Activated CD4-positive, alpha-beta T cell treated with anti-CD3 and anti-CD28 coated beads, Interleukin-2, Interleukin-4, amounts not matched to agents 100 ng/mL and 50 ng/mL, durations not matched to agents 16 hours and 8 hours (primary cell): ENCODE measurements around the gene SYDE2.
"Not testable (repeated sequence)": the region's sequence is repeated elsewhere in the genome, so short reads cannot be mapped to it uniquely, and the experiment has no call there.

ENCODE experiments used
- DNase-seq: peaks from one replicate; pipeline ENCODE4 v3.0.0-alpha.2; 2020; ENCODE audit warnings: low spot score

Gene SYDE2

DNA sequence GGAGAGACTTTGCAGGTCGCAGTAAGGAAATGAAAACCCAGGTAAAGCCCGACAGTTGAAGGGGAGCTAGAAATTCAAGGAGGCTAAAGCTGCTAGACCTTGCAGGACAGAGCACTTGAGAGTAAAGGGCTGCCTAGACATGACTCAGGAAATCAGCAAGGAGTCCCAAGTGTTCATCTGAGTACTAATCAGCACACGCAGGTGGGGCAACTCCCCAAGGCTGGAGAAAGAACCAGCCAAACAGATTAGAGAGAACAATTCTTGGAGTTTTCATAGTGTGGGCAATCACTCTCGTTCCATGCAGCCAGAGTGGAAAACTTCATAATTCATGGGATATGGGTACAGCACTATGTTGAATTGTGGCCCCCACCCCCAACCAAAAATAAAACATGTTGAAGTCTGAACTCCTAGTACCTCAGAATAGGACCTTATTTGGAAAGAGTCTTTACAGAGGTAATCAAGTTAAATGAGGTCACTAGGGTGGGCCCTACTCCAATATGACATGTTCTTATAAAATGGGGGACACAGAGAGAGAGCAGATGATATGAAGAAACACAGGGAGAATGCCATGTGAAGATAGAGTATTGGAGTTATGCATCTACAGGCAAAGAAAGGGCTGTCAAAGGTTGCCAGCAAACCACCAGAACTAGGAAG lies 28.0 kb downstream of the SYDE2 start:
- DNase-seq: no peak

DNA sequence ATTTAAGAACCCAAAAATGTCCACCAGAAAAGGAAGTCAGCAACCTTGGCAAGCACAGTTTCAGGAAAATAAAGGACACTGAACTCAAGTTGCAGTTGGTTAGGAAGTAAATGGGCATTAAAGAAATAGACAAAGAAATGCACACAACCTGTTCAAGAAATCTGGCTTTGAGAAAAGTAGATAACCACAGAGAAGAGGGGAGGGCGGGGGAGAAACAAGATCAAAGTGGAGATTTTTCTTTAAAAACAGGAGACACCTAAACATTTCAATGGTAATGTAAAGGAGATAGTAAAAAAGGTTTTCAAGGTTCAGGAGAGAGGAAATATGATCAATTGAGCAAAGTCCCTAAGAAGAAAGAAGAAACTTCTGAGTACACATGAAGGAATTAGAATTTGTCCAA lies 29.1 kb downstream of the SYDE2 start:
- no peak for DNase-seq

DNA sequence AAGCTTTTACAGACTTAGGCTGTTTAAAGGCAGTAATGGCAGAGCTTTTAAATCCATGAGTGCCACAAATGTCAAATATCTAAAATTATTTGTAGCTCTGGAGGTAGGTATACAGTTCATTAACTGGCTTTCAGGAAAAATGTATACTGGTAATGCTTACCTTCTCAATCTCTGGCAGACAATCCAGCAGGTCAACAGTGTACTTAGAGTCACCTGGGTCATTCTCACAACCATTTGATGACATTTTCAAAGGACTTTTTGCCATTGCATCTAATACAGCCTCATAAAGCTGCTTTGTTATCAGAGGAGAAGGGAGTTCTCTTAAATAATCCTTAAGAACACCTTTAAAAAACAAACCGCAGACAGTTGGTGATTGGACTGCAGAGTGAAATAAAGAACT lies 31.9 kb downstream of the SYDE2 start:
- DNase-seq: no peak

DNA sequence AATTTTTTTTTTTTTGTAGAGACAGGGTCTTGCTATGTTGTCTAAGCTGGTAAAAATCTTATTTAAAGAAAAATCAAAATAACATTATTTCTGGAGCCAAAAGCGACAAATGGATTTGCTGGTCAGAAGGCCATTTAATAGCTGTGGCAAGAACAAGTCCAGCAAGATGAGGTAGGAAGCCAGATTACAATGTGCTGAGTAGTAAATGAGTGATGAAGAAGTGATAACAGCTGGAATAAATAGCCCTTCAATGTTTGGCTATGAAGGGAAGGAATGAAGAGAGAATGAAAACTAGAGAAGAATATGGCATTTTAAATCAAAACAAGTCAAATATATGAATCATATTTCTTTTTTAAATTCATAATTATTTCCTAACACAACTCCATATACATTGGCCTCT lies 34.5 kb downstream of the SYDE2 start:
- no peak for DNase-seq

DNA sequence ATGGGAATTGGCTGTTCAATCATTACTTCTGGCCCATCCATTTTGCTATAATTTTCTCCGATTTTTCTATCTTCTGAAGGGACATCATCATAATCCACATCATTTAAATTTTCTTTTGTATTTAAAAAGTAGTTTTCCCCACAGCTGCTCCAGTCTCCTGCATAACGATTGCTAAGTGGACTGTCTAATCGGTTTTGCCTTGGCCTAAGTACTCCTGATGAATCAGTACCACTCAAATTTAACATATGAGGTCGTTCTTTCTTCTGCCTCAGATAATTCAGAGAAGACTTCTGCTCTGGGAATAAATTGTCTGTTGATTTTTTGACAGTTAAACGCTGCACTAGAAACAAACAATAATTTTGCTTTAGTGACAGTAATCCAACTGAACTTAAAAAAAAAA lies 41.9 kb downstream of the SYDE2 start:
- no peak for DNase-seq

DNA sequence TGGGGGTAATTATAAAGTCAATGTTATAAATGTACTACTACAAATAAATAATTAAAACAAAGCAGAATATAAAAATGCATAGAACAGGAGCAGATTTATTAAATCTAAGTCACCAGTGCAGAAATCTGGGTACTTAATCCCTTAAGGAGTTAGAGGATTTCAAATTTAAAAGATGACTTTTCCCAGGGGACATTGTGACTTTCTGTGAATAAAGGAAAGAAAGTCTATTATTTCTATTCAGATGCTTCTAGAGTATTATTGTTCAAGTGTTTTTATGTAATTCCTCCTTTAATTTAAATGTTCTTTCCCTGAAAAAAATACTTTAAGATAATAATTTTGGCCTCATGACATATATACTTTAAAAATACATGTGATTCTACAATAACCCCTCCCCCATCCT lies 43.4 kb downstream of the SYDE2 start:
- no peak for DNase-seq

DNA sequence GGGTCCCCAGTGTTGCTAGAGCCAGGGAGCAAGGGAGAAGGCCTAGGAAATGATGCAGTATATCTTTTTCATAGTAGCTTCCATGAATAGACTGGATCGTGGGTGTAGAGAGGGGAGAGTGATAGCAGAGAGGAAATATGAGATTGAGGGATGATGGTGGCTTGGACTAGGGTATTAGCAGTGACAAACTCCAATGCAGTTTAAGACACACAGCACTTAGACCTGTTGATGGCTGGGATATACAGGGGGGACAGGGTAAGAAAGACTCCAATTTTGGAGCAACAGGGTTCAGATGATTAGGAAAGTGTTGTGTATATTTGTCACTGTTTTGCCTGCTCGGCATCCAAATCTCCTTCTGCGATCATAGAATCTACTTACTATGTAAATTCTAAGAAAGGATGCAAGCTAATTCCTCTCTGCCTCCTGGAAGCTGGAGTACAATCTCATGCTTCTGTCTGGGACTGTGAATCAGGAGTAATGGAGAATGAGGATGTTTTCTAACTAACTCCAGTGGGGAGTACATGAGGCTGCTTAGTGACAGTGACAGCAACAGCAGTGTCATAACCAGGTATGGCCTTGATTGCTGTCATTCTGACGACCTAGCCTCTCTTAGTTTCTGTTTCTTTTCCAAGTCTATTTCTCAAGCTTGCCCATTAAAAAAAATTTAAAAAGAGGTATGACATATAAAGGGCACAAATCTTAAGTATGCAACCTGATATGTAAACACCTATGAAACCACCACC lies 47.5 kb downstream of the SYDE2 start:
- DNase-seq: no peak

DNA sequence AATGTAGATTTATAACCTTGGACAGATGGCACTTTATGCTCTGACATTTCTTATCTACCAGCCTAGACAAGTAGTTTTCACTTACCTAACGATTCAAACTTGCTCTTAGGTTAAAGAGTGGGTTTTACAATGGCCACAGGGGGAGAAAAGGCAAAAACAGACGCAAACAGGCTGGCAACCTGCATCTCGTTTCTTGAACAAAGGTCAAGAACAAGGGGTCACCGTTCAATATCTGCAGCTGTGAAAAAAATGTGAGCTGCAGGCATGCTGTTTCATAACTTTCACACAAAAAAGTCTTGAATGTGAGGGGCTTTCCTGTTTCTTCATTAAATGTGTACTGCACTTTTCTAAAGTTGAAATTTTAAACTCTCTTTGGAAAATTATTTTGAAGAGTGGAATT lies 49.4 kb downstream of the SYDE2 start:
- no peak for DNase-seq

DNA sequence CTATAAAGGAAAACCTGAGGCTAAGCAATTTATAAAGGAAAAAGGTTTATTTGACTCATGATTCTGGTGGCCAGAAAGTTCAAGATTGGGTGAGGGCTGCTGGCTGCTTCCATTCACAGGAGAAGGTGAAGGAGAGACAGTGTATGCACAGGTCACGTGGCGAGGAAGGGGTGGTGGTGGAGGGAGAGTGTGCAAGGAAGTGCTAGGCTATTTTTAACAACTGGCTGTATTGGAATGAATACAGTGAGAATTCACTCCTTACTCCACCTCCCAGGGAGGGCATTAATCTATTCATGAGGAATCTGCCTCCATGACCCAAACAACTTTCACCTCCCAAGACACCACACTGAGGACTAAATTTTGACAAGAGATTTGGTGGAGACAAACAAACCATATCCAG lies 51.0 kb downstream of the SYDE2 start:
- no peak for DNase-seq

DNA sequence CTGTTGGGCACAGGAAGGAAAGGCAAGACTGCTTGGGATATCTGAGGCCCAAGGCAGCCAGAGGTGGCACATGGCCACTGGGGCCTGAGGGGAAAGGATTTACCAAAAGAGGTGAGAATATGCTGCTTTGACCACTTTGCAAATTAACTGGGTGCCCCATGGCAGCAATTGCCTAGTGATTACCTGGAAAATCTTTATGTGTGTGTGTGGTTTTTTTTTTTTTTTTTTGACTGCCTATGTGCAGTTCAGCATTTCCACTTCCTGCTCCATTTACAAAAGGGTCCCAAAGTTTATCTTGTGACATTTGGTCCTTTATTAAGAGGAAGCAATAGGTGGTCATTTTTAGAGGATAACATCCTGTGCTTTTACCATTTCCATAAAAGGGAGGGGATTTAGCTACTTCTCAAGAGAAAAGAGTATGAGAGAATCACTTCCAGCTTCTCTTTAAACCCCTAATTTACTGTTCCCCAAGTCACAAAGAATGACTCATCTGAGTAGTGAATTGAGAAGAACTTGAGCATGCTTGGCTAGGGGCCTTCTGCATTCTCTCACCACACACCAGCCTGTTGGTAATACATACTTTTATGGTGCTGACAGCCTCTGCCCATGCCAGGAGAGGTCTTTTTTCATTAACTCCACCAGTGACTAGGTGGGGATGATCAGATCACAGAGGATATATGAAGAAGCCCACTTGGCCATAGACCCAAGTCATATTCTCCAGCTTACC lies 52.1 kb downstream of the SYDE2 start:
- DNase-seq: peak; percentile 77

DNA sequence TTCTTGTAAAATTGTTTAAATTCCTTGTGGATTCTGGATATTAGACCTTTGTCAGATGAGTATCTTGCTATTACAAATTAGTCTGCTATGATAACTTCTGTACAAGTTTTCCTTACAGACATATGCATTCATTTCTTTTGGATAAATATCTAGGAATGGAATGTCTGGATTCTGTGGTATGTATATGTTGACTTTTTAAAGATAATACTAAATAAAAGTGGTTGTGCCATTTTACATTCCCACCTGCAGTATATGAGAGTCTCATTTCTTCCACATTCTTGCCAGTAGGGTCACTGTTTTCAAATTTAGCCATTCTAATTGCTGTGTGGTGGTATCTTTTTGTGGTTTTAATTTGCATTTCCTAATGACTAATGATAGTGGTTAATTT lies 53.9 kb downstream of the SYDE2 start:
- DNase-seq: no peak

DNA sequence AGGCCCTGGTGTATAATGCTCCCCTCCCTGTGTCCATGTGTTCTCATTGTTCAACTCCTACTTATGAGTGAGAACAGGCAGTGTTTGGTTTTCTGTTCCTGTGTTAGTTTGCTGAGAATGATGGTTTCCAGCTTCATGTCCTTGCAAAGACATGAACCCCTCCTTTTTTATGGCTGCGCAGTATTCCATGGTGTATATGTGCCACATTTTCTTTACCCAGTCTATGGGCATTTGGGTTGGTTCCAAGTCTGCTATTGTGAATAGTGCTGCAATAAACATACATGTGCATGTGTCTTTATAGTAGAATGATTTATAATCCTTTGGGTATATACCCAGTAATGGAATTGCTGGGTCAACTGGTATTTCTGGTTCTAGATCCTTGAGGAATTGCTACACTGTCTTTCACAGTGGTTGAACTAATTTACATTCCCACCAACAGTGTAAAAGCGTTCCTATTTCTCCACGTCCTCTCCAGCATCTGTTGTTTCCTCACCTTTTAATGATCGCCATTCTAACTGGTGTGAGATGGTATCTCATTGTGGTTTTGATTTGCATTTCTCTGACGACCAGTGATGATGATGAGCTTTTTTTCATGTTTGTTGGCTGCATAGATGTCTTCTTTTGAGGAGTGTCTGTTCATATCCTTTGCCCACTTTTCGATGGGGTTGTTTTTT lies 54.4 kb downstream of the SYDE2 start:
- not testable (repeated sequence) for DNase-seq

DNA sequence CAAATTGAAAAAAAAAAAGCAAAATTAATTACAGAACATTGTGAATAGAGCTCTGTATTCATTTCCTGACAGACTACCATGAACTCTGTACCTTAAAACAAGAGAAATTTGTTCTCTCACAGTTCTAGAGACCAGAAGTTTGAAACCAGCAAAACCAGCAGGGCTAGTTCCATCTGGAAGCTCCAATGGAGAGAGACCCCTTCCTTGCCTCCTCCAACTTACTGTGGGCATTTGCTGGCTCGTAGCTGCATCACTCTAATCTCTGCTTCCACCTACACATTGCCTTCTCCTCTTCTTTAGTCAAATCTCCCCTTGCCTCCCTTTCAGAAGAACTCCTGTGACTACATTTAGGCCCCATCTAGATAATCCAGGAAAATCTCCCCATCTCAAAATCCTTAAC lies 56.5 kb downstream of the SYDE2 start:
- DNase-seq: no peak

DNA sequence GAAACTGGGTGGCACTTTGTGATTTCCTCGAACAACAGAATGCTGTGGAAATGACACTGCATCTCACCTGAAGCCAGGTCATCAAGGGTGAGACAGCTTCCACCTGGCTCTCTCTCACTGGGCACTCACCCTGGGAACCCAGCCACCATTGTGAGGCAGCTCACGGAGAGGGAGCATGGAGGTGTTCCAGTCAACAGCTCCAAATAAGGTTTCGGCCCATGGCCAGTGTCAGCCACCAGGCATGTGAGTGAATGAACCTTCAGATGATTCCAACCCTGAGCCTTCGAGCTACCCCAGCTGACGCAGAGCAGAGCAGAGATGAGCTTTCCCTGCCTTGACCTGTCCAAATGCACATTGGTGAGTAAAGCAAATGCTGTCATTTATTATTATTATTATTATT lies 58.1 kb downstream of the SYDE2 start:
- DNase-seq: no peak

DNA sequence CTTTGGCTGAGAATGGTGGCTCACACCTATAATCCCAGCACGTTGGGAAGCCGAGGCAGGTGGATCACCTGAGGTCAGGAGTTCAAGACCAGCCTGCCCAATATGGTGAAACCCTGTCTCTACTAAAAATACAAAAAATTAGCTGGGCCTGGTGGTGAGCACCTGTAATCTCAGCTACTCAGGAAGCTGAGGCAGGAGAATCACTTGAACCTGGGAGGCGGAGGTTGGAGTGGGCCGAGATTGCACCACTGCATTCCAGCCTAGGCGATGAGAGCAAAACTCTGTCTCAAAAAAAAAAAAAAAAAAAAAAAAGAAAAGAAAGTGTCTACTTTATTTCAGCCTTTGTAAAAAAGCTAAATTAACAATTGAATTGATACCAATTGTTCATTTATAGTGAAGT lies 62.4 kb downstream of the SYDE2 start:
- not testable (repeated sequence) for DNase-seq

DNA sequence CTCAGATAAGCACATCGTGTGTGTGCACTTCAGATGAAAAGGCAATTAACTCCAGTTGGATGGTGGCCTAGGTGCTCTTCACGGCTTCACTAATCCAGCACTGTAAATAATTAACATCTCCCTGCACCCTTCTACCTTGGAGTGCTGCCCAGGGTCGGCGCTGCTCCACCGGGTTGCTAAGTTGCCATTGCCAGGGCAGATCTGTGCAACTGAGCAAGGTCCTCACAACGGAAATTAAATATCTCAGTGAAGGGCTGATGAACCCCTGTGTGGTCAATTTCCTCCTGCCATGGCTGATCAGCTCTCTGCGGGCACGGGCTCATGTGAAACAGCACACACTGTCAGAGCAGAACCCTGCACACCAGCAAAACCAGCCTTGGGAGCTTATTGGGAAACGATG lies 63.2 kb downstream of the SYDE2 start:
- DNase-seq: no peak

DNA sequence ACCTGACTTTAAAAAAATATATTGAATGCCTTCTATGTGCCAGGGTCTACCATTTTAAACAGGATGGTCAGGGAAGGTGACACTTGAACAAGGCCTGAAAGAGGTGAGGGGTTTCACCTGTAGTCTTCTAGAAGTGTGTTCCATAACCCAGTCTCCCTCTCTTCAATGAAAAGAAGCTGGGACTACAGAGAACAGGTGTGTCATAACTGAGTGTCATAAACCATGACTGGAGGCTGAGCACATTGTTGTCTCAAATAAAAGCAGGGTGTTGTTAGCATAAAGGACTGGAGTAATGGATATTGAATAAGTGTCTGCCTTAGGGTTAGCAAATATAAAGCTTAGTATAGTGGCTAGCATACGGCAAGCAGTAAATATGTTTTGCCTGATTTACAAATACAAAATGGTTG lies 65.4 kb downstream of the SYDE2 start:
- no peak for DNase-seq

DNA sequence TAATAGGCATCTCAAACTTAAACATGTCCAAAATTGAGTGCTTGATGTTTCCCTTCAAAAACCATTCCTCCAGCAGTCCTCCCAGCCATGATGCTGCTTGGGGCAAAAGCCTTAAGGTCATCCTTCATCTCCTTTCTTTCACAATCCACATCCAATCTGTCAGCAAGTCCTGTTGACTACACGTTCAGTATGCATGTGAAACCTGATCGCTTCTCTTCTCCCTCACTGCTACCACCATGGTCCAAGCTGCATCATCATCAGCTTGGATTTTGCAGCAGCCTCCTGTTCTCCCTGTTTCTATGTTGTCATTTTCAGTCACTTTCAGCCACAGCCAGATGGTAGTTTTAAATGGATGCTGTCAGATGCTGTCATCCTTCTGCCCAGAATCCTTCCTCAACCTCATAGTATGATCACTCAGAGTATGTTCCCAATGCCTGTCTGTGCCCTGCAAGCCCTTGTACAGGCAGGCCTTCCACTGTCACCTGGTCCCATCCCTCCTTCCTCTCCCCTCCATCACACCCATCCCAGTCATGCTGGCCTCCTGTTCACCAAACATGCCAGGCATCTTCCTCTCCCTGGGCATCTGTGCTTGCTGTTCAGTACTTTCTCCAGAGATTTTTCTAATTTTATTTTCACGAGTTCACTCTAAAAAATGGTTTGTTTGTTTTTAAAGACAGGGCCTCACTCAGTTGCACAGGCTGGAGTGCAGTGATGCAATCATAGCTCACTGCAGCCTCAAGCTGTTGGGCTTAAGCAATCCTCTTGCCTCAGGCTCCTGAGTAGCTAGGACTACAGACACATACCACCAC lies 66.0 kb downstream of the SYDE2 start:
- no peak for DNase-seq

DNA sequence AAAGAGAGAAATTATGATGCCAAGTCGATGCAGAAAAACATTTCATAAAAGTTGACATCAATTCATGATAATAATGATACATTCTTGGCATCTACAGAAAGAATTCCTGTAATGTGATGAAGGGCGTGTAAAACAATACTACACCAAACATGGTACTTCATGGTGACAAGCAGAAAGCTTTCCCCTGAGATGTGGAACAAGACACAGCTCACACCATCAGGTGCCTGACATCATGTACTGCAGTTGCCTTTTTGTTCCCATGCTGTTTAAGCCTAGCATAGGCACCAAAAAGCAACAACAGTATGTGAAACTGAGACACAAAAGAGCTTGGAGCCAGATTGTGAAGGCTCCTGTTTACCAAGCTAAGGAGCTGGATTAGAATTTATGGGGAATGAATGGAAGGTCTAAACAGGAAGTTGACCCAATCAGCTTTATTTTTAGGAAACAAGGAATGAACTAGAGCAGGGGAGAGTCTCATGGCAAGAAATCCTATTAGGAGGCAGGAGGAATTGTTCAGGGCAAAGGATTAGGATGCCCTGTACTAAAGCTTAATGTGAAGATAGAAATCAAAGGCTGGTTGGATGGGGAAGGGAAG lies 67.2 kb downstream of the SYDE2 start:
- no peak for DNase-seq

DNA sequence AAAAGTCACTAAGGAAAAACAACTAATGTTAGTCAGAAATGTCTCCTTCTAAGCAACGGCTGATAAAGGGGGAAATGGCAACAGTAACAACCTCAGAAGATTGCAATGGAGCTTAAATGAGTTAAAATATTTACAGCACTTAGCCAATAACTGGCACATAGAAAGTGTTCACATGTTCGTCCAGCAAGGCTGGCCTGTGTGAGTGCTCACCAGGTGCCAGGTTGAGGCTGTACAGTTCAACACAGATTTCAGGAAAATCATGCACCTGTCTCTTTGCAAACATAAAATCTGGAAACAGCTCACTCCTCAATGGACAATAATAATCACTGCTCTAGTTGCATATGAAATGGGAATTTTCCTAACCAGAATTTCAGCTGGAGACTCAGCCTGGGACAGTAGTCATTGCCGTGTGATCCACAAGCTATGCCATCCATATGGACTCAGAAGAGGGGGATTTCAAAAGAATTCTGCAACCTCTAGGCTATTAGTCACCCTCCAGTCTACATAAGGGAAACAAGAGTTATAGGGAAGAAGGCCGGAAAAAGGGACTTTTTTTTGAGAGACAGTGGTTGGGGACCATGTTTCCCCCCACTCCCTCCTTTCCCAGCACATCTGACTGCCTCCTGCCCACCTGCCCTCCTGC lies 68.6 kb downstream of the SYDE2 start:
- DNase-seq: no peak

DNA sequence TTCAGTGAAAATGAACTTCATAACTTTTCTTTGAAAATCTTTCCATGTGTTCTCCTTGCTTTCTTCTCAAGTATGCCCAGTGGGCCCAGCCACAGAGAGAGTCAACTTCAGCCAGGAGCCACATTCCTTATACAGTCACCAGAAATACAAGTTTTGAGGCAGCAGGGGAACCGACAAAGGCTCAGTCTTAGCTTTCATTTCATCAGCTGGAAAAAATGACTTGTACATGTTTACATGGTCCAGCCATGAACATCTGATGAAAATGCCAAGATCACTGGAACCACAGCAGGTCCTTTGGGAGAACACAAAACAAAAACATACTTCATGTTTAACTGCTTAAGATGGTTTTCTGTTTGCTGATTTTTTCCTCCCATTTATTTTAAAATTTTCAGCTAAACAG lies 72.5 kb downstream of the SYDE2 start:
- DNase-seq: no peak
